DOHH2 (cell line): ENCODE data around the gene ZIC1.

ENCODE experiments used
- H3F3A ChIP-seq: fragments of 200-600 bp; sonication (generic), shearing (Covaris generic); 2 replicates; pipeline ENCODE4 v1.6.0; 2016; ENCODE audit warnings: antibody characterized with exemption, mild to moderate bottlenecking; ENCODE audit not compliant: control insufficient read depth, insufficient read depth
- H3K27ac ChIP-seq: fragments of 200-600 bp; sonication (generic); 2 replicates; pipeline ENCODE4 v1.5.1; 2014; ENCODE audit warnings: low read depth, mild to moderate bottlenecking, low read length, moderate library complexity
- H3K27me3 ChIP-seq: fragments of 200-600 bp; sonication (generic); 2 replicates; pipeline ENCODE4 v1.6.1; 2014; ENCODE audit warnings: mild to moderate bottlenecking, low read length, mixed read lengths; ENCODE audit not compliant: control insufficient read depth
- H3K36me3 ChIP-seq: fragments of 200-600 bp; sonication (generic); 2 replicates; pipeline ENCODE4 v1.6.1; 2014; ENCODE audit warnings: mild to moderate bottlenecking, low read length, moderate library complexity, mixed read lengths; ENCODE audit not compliant: control insufficient read depth
- H3K4me1 ChIP-seq: fragments of 200-600 bp; sonication (generic); 2 replicates; pipeline ENCODE4 v1.6.1; 2014; ENCODE audit warnings: mild to moderate bottlenecking, low read length, mixed read lengths; ENCODE audit not compliant: control insufficient read depth
- H3K4me2 ChIP-seq: fragments of 200-600 bp; sonication (generic); 2 replicates; pipeline ENCODE4 v1.6.0; 2014; ENCODE audit warnings: mild to moderate bottlenecking, low read length, moderate library complexity
- H3K4me3 ChIP-seq: fragments of 200-600 bp; sonication (generic); 2 replicates; pipeline ENCODE4 v1.5.1; 2014; ENCODE audit warnings: mild to moderate bottlenecking, low read length, mixed read lengths
- H3K79me2 ChIP-seq: fragments of 200-600 bp; sonication (generic); 2 replicates; pipeline ENCODE4 v1.6.1; 2014; ENCODE audit warnings: mild to moderate bottlenecking, low read length, mixed read lengths; ENCODE audit not compliant: control insufficient read depth
- H3K9me2 ChIP-seq: fragments of 200-600 bp; sonication (generic); replicated peaks from 2 replicates; pipeline ENCODE4 v1.6.1; 2014; ENCODE audit warnings: mild to moderate bottlenecking, low read length, mixed read lengths; ENCODE audit not compliant: control insufficient read depth
- H3K9me3 ChIP-seq: fragments of 200-600 bp; sonication (generic); 2 replicates; pipeline ENCODE4 v1.6.1; 2014; ENCODE audit warnings: antibody characterized with exemption, low read length, mixed read lengths; ENCODE audit not compliant: control insufficient read depth, insufficient read depth
- H4K20me1 ChIP-seq: fragments of 200-600 bp; sonication (generic); 2 replicates; pipeline ENCODE4 v1.6.0; 2014; ENCODE audit warnings: low read depth, mild to moderate bottlenecking, antibody characterized with exemption, low read length, moderate library complexity; ENCODE audit not compliant: control insufficient read depth, insufficient read depth
- CTCF ChIP-seq: fragments of 200-600 bp; sonication (generic); IDR thresholded peaks from one replicate; pipeline ENCODE4 v1.5.1; 2014; ENCODE audit warnings: antibody characterized with exemption, mild to moderate bottlenecking, low read depth, low read length; ENCODE audit not compliant: poor library complexity, severe bottlenecking
- EZH2phosphoT487 ChIP-seq: fragments of 200-600 bp; sonication (generic); IDR thresholded peaks from 2 replicates; pipeline ENCODE4 v1.6.1; 2017; ENCODE audit warnings: borderline replicate concordance, mild to moderate bottlenecking, antibody characterized with exemption, low read length, moderate library complexity, mixed read lengths

ZIC1 gene

GRCh38 chr3:147397875-147398812 lies 11.0 kb upstream of the ZIC1 start:
- Histone ChIP-seq H3K4me1 (no peaks in the 10 kb centered on the region), H4K20me1 (no peaks in the 10 kb centered on the region), H3K4me2 (no peak overlapping the region), H3K27me3 (no peaks in the 10 kb centered on the region), H3K9me3 (peaks cover 11% of the 10 kb centered on the region), H3K36me3 (no peaks in the 10 kb centered on the region), H3K9me2 (no peaks in the 10 kb centered on the region), H3F3A (no peaks in the 10 kb centered on the region), H3K27ac (no peak overlapping the region), H3K79me2 (no peaks in the 10 kb centered on the region), H3K4me3 (no peak overlapping the region)
- TF ChIP-seq CTCF (no peak), EZH2phosphoT487 (no peak)

GRCh38 chr3:147398813-147399534 lies 10.2 kb upstream of the ZIC1 start:
- no peaks in the 10 kb centered on the region for H3K79me2 ChIP-seq
- H3K9me3 ChIP-seq = peaks cover 11% of the 10 kb centered on the region
- H3K27ac ChIP-seq = no peak overlapping the region
- H3K4me2 ChIP-seq = no peak overlapping the region
- no peaks in the 10 kb centered on the region for H3K36me3 ChIP-seq
- H3K9me2 ChIP-seq = no peaks in the 10 kb centered on the region
- H3K4me1 ChIP-seq = no peaks in the 10 kb centered on the region
- H3K27me3 ChIP-seq = no peaks in the 10 kb centered on the region
- no peaks in the 10 kb centered on the region for H4K20me1 ChIP-seq
- H3K4me3 ChIP-seq = no peak overlapping the region
- no peaks in the 10 kb centered on the region for H3F3A ChIP-seq
- no peak for TF ChIP-seq CTCF
- no peak for TF ChIP-seq EZH2phosphoT487

- no peaks in the 10 kb centered on the region for H3K4me1 ChIP-seq
- no peak for TF ChIP-seq CTCF
These were observed 9.1 kb upstream of the ZIC1 start for GRCh38 chr3:147400111-147400510.

More at GRCh38 chr3:147400111-147400510, 9.1 kb upstream of the ZIC1 start:
- no peak overlapping the region for H3K4me2 ChIP-seq
- H3K27me3 ChIP-seq = no peaks in the 10 kb centered on the region
- H3K9me2 ChIP-seq = no peaks in the 10 kb centered on the region
- H3K9me3 ChIP-seq = peaks cover 11% of the 10 kb centered on the region; the same call in 1 of the 2 replicates
- H3K27ac ChIP-seq = no peak overlapping the region
- no peak overlapping the region for H3K4me3 ChIP-seq
- H4K20me1 ChIP-seq = no peaks in the 10 kb centered on the region
- no peaks in the 10 kb centered on the region for H3K36me3 ChIP-seq
- H3F3A ChIP-seq = no peaks in the 10 kb centered on the region
- no peaks in the 10 kb centered on the region for H3K79me2 ChIP-seq
